GM19043 (cell line): ENCODE measurements around the gene ZNF618.
"Not testable (repeated sequence)": the region's sequence is repeated elsewhere in the genome, so short reads cannot be mapped to it uniquely, and the experiment has no call there.

ENCODE experiments used
- ATAC-seq: cut with Tn5 transposase; IDR thresholded peaks from one replicate; pipeline ENCODE4 v1.9.1; 2021; ENCODE audit warnings: low read depth; ENCODE audit not compliant: unreplicated experiment

ZNF618 gene

DNA sequence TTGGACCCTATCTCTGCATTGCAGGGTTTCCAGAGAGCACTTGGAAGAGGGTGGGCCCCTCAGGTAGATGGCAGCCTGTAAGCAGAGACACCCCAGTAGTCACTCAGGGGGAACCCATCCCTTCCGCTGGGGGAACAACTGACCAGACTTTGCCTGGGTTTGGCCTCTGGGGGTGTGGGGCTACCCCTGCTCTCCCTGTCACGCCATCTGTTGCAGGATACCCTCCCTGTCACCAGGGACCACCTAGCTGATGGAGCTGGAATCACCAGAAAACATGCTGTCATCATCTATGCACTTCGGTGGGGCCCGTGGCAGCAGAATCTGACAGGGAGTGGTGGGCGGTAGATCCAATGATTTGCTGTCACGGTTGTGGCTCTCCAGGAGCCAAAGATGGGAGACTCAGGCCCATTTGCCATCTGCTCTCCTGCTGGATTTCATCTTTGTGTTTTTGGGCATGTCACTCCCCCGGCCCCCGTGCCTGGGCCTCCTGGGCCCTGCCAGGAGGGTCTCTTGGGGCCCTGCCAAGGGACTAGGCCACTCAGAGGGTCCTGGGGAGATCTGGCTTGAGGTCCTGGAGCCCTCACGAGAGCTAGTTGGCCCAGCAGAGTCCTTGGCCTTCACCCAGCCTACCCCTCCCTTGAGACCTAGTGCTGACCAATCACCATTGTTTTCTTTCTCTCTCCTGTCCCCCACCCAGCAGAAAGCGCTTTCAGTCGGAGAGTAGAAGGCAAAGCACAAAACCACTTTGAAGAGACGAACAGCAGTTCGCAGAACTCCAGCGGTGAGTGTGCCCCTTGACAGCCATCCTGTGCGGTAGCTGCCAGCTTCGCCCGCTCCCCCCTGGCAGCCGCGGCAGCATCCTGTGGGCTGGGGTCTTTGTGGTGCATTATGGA lies 156.1 kb downstream of the ZNF618 start:
- no peak for ATAC-seq

DNA sequence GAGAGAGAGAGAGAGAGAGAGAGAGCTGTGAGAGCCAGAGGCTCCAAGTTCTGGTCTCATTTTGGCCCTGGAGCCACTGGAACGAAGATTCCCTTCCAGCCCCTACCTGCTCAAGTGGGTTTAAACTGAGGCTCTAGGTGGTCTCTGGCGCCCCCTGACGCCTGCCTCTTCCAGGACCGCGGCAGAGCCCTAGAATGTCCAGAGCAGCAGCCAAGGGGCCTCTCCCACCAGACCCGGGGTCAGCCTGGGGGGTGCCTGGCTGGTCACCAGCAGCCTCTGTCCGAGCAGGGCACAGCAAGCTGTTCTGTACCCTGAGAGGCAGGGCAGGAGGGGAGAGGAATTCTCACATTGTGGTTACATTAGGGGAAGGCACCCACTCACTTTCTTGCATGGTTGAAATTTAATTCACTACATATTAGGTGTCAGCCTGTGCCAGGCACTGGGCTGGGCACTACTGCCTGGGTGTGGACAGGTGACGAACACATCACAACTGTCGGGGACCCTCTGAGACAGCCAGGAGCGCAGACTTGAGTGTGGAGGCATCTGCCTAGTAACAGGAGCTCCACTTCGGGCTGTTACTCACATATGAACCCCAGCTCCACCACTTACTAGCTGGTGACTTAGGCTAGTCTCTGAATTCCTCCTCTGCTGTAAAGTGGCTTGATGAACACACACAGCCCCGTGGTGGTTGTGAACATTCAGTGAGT lies 157.4 kb downstream of the ZNF618 start:
- no peak for ATAC-seq

DNA sequence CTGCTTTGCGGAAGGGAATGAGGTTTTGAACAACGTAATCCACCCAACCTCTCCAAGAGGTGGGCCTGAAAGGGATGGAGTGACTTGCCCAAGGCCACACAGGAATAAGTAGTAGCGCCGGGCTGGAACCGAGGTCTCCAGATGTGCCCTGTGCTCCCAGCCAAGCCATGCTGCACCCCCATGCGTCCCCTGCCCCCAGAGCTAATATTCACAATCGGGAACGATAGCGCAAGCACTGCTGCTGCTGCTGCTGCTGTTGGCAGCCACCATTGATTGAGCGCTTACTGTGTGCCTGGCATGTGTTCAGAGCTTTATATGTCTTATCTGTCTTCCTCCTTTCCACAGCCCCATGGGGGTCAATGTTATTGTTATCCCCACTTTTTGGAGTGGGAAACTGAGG lies 158.1 kb downstream of the ZNF618 start:
- ATAC-seq: no peak

DNA sequence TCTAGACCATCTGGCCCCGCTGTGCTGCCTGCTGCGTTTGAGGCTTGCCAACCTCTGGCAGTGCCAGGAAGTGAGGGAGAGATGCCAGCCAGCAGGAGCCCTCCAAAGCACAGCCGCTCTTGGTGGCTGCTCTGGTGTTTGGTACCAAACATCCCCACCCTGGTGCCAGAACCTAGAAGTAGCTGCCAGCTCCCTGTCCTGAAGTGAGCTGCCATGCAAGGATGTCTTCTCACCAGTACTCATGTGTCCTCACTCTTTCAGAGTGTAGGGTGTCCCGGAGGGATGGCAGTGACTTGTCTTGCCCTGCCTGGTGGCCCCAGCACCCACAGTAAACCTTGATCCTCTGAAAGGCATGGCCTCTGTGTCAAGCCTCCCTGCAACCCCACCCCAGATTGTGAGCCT lies 158.6 kb downstream of the ZNF618 start:
- ATAC-seq: no peak

DNA sequence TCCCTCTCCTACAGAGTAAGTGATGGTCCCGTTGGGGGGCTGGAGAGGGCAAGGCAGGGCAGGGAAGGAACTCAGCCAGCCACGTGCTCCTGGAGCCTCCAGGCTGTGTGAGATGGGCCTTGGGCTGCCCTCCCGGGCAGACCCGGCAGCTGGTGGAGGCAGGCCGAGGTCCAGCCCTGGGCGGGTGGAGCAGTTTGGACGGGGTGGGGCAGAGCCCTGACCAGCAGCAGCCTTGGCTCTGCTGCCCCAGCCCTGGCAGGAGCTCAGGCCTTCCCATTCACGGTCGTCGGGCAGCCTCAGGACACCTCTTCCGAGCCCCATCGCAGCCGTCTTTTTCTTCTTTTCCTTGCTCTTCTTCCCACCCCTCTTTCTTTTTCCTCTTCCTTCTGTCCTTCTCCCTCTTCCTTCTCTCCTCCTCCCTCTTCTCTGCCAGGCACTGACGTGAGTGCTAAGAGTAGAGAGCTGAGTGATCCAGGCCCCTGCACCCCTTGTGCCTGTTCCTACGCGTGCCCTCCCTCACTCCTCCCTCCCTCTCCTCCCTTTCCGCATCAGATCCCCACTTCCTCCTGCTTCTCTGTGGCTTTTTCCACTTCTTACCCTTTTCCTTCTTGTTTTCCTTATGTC lies 159.2 kb downstream of the ZNF618 start:
- ATAC-seq: no peak

DNA sequence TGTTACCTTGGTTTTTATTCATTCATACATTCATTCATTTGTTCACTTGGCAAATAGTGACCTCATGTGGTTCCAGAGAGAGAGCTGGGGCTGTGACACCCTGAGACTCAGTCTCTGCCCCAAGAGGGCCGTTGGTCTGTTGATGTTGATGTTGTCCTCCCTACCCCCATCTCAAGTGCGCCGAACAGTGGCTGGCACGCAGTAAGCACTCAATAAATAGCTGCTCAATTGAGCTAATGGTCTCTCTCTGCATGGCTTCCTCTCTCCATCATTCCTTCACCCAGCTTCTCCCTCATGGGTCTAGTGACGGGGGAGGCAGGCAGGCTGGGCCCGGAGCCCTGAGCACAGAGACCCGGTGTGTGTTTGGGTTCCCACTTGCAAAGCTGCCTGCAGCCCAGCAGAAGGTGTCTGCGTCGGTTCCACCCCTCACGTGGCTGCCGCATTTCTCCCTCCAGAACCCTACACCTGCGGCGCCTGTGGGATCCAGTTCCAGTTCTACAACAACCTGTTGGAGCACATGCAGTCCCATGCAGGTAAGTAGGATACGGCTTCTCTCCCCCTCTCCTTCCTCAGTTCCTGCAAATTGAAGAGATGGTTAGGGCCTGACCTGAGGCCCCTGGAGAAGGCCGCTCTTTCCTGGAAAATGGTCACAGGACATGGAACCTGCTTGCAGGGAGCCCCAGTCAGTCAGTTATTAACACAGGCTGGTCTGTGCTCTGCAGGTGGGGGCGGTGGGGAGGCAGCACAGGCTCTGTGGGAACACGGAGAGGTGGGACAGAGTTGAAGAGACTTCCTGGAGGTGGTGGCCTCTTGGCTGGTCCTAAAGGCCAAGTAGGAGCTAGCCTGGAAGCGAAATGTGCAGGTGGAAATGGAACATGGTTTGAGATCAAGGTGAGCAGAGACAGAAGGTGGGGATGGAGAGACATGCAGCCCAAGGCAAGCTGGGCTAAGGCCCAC lies 160.0 kb downstream of the ZNF618 start:
- no peak for ATAC-seq

DNA sequence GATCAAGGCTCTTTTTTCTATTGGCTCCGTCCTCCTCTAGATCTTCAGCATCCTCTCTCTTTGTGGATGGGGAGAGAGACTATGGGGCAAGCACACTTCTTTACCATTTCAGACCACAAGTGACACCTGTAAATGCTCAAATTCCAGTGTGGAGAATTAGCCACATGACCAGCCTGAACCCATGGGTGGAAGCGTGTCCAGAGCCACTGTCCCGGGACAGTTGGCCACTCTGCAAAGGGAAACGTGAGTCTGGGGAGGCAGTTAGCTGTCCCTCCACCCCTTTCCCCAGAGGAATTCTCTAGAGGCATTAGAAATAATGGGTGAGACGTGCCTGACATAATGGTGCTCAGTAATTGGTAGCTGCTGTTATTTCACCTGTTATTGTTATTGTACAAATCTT lies 161.1 kb downstream of the ZNF618 start:
- no peak for ATAC-seq

DNA sequence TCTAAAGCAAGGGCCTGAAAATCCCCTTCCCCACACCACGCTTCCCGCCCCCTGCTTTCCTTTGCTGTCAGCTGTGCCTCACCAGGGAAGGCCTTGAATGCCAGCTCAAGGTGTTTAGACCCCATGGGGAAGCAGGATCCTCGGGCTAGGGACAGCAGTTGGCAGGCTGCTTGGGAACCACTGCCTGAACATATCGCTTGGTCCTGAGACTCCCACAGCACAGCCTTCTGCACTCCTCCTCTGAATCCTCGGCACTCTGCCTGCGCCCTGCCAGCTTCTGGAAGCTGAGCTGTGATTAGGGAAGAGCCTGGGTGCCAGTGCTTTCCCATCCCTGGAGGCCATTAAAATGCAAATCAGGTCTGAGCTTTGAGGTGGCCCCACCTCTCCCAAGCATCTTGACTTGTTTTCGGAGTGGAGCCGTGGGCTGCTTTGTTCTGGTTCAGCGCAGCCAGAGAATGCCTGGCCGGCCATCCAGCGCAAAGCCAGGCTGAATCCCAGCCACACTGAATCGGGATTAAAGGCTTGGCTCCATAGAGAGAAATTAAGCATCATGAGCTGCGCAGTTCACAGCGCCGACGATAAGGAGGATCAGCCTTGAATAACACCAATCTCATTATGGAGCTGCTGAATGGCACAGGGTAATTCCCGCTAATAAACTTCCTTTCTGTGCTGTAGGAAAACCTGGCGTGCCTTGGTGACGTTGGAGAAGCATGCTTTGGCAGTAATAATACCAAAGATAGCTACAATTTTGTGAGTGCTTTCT lies 162.0 kb downstream of the ZNF618 start:
- no peak for ATAC-seq

DNA sequence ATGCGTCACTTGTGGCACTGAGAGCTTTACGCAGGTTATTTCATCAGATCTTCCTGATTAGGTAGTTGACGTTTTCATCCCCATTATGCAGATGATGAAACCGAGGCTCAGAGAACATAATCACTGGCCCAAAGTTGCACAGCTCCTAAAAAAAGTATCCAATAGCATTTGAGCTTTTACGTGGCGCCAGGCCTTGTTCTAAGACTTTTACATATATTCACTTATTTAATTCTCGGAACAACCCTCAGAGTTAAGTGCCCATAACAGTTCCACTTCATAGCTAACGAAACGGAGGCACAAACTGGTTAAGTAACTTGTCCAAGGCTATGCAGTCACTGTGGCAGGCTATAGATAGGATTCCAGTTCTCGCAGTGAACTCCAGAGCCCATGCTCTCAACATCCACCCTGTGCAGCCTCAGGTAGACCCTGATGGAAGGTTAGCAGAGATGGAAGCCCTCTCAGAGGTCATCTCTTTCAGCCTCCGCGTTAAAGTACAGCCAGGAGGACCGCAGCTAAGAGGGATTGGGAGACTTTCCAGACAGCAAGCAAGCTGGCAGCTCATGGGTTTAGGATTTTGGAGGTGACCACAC lies 162.7 kb downstream of the ZNF618 start:
- ATAC-seq: no peak

DNA sequence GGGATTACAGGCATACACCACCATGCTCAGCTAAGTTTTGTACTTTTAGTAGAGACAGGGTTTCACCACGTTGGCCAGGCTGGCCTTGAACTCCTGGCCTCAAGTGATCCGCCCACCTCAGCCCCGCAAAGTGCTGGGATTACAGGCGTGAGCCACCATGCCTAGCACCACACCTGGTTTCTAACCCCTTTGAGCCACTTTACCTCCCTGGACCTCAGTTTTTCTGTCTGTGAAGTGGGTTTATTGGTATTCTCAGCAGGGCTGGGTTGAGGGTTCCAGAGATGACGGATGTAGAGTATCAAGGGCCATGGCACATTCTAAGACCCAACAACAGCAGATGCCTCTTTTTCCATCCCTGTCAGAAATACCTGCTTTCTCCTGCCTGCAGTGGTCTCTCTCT lies 163.4 kb downstream of the ZNF618 start:
- no peak for ATAC-seq

DNA sequence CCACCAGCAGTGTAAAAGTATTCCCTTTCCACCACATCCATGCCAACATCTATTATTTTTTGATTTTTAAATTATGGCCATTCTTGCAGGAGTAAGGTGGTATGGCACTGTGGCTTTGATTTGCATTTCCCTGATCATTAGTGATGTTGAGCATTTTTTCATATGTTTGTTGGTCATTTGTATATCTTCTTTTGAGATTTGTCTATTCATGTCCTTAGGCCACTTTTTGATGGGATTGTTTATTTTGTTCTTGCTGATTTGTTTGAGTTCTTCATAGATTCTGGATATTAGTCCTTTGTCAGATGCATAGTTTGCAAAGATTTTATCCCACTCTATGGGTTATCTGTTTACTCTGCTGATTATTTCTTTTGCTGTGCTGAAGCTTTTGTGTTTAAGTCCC lies 167.6 kb downstream of the ZNF618 start:
- ATAC-seq: not testable (repeated sequence)

DNA sequence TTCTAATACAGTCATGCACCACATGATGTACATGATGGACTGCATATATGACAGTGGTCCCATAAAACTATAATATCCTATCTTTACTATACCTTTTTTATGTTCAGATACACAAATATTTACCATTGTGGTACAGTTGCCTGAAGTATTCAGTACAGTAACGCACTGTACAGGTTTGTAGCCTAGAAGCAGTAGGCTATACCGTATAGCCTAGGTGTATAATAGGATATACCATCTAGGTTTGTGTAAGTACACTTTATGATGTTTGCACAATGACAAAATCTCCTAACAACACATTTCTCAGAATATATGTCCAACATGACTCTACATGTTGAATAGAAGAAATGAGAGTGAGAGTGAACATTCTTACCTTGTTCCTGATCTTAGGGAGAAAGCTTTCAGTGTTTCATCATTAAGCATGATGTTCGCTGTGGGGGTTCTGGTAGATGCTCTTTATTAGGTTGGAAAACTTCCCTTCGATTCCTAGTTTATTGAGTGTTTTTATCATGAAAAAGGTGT lies 170.2 kb downstream of the ZNF618 start:
- no peak for ATAC-seq

DNA sequence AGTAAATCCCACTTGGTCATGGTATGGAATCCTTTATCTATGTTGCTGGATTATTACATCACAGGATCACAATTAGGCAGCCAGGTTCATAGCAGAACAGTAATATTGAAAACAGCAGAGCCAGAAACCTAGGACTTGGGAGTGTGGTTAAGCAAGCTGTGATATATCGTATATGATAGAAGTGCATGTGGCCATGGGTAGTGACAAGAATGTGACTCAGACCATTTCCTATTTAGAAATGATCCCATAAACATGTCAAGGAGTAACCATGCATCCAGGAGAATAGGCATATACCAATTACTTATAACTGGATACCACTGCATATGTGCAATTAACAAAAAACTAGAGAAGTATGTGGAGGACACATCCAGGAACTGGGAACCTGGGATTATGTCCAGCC lies 170.8 kb downstream of the ZNF618 start:
- ATAC-seq: no peak

DNA sequence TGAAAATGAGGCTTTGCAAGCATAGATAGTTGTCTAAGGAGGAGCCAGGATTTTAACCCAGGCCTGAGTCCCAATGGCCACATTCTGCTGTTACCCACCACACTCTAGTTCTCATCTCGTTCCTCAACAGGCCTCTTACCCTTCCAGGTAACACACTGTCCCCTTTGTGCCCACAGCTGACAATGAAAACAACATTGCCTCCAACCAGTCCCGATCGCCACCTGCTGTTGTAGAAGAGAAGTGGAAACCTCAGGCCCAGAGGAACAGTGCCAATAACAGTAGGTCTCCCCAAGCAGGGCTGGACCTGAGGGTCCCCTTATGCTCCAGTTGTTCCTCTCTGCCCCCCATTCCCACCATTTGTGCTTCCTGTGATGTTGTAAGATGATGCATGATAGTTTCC lies 171.6 kb downstream of the ZNF618 start:
- ATAC-seq: no peak

DNA sequence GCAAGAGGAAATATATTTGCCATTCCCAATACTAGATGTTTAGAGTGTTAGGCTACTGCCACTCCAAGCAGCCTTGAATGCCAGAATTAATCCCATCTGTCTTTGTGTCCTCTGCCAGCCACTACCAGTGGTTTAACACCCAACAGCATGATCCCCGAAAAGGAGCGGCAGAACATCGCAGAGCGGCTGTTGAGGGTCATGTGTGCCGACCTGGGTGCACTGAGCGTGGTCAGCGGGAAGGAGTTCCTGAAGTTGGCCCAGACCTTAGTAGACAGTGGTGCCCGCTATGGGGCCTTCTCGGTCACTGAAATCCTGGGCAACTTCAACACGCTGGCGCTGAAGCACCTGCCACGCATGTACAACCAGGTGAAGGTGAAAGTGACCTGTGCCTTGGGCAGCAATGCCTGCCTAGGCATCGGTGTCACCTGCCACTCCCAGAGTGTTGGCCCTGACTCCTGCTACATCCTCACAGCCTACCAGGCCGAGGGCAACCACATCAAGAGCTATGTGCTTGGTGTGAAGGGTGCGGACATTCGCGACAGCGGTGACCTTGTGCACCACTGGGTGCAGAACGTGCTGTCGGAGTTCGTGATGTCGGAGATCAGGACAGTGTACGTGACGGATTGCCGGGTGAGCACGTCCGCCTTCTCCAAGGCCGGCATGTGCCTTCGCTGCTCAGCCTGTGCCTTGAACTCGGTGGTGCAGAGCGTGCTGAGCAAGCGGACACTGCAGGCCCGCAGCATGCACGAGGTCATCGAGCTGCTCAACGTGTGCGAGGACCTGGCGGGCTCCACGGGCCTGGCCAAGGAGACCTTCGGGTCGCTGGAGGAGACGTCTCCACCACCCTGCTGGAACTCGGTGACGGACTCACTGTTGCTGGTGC lies 172.7 kb downstream of the ZNF618 start:
- ATAC-seq: no peak

DNA sequence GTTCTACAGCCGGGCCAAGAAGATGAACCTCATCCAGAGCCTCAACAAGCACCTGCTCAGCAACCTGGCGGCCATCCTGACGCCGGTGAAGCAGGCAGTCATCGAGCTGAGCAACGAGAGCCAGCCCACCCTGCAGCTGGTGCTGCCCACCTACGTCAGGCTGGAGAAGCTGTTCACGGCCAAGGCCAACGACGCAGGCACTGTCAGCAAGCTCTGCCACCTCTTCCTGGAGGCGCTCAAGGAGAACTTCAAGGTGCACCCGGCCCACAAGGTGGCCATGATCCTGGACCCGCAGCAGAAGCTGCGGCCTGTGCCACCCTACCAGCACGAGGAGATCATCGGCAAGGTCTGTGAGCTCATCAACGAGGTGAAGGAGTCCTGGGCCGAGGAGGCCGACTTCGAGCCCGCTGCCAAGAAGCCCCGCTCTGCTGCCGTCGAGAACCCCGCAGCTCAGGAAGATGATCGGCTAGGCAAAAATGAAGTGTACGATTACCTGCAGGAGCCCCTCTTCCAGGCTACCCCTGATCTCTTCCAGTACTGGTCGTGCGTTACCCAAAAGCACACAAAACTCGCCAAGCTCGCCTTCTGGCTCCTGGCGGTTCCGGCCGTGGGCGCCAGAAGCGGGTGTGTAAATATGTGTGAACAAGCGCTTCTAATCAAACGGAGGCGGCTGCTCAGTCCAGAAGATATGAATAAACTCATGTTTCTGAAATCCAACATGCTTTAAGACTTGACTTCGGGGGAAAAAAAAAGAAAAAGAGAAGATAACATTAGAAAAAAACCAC lies 173.5 kb downstream of the ZNF618 start:
- no peak for ATAC-seq

DNA sequence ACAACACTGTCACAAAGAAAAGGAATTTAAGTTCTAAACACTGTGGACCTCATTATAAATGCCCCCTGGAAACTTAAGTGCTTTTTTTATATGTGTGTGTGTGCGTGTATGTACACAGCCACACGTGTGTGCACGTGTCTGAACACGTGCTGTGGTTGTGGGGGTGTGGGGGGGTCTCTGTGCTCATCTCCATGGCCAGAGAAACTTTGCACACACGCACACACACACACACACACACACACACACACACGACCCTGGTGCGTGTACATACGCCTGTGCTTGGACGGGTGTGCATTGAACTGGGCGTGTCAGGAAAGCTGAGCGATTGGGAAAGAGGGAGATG lies 174.1 kb downstream of the ZNF618 start:
- no peak for ATAC-seq

DNA sequence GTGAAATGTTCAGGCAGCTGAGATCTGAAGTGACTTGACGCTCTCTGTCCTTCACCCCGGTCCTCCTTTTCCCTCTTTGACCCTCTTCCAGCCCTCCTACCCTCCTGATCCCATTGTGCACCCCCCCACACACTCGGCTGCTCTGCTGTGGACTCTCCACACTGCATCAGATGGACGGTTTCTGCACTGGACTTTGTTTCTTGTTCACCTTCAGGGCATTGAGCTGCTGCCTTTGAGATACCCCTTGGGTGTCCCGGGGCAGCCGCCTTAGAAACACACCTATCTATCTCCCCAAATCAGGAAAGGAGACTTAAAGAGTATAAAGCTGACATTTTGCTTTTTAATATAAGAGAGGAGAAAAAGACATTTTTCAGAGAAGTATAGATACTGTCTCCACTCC lies 174.5 kb downstream of the ZNF618 start:
- ATAC-seq: no peak
